A673 (cell line): ENCODE results near the gene SDCCAG8. TPM values are rescaled to one million over a fixed set of nuclear protein-coding genes. Genes with fewer than 3 reads are reported as not detected.
A peak's percentile ranks its signal among the peaks of the same experiment; 100 is the strongest.

ENCODE experiments used
- BruUV-seq: library from RNA; stranded (reverse); fragments of 400-500 nt; replicated peaks from 2 replicates; lab custom pipeline; 2021; lab: Mats Ljungman, UMichigan
- CTCF ChIA-PET: fragments of 300-600 bp; sonication (Branson Sonifier 250); formaldehyde crosslinking; loops from one replicate; lab custom pipeline; 2022; ENCODE audit warnings: antibody characterized with exemption; lab: Charles Lee
- POLR2A ChIA-PET: fragments of 300-600 bp; sonication (Branson Sonifier 250); formaldehyde crosslinking; loops from one replicate; lab custom pipeline; 2022; ENCODE audit warnings: antibody characterized with exemption; ENCODE audit not compliant: low non-redundant PET; lab: Charles Lee
- DNase-seq: peaks from one replicate; pipeline ENCODE4 v3.0.0-alpha.2; 2015; ENCODE audit warnings: low spot score
- H3K27ac ChIP-seq: fragments of 200-600 bp; sonication (generic); 2 replicates; pipeline ENCODE4 v1.5.1; 2016; ENCODE audit warnings: mixed run types, low read depth, mild to moderate bottlenecking, mixed read lengths, antibody characterized with exemption, low read length; ENCODE audit not compliant: poor library complexity, severe bottlenecking
- H3K27me3 ChIP-seq: fragments of 200-600 bp; sonication (generic); replicated peaks from 2 replicates; pipeline ENCODE4 v1.6.1; 2017; ENCODE audit warnings: mixed run types, low read depth, mild to moderate bottlenecking, mixed read lengths, antibody characterized with exemption, low read length; ENCODE audit not compliant: insufficient read depth, poor library complexity
- H3K36me3 ChIP-seq: fragments of 200-600 bp; sonication (generic); 2 replicates; pipeline ENCODE4 v1.6.1; 2016; ENCODE audit warnings: mixed run types, mild to moderate bottlenecking, mixed read lengths, antibody characterized with exemption, low read length; ENCODE audit not compliant: insufficient read depth, poor library complexity, severe bottlenecking
- H3K4me1 ChIP-seq: fragments of 200-600 bp; sonication (generic); 2 replicates; pipeline ENCODE4 v1.6.1; 2017; ENCODE audit warnings: mixed run types, mild to moderate bottlenecking, mixed read lengths, antibody characterized with exemption, low read length; ENCODE audit not compliant: insufficient read depth, poor library complexity, severe bottlenecking
- H3K4me3 ChIP-seq: fragments of 200-600 bp; sonication (generic); 2 replicates; pipeline ENCODE4 v1.5.1; 2016; ENCODE audit warnings: low read depth, mixed run types, mild to moderate bottlenecking, mixed read lengths, low read length; ENCODE audit not compliant: poor library complexity, severe bottlenecking
- H3K9me3 ChIP-seq: fragments of 200-600 bp; sonication (generic); 2 replicates; pipeline ENCODE4 v1.6.1; 2016; ENCODE audit warnings: mixed run types, low read depth, mild to moderate bottlenecking, mixed read lengths, antibody characterized with exemption, low read length; ENCODE audit not compliant: poor library complexity, severe bottlenecking
- EZH2 ChIP-seq: fragments of 200-600 bp; sonication (generic); IDR thresholded peaks from 2 replicates; pipeline ENCODE4 v1.6.1; 2017; ENCODE audit warnings: borderline replicate concordance, low read depth, mild to moderate bottlenecking, mixed read lengths, antibody characterized with exemption, low read length; ENCODE audit not compliant: poor library complexity, severe bottlenecking
- intact Hi-C: fragments of 100-400 bp; cut with micrococcal nuclease; formaldehyde crosslinking; loops from one replicate; pipeline ENCODE4 v1.10.0; 2022; ENCODE audit not compliant: unreplicated experiment
- total RNA-seq: library from RNA; stranded (reverse); gene quantifications from 2 replicates; pipeline ENCODE4 v1.2.3, GENCODE V29; 2021
- TF ChIP-seq, protein P1 (sequence below): fragments of 300-800, 200-600 bp; sonication (generic); conservative IDR thresholded peaks from 2 replicates; pipeline ENCODE4 v1.5.1; 2017; ENCODE audit warnings: low read depth, mild to moderate bottlenecking, antibody characterized with exemption, low read length, moderate library complexity, mixed read lengths

The SDCCAG8 gene
- total RNA-seq, 1 experiment from 2014 or later, result 9.1 TPM

DNA sequence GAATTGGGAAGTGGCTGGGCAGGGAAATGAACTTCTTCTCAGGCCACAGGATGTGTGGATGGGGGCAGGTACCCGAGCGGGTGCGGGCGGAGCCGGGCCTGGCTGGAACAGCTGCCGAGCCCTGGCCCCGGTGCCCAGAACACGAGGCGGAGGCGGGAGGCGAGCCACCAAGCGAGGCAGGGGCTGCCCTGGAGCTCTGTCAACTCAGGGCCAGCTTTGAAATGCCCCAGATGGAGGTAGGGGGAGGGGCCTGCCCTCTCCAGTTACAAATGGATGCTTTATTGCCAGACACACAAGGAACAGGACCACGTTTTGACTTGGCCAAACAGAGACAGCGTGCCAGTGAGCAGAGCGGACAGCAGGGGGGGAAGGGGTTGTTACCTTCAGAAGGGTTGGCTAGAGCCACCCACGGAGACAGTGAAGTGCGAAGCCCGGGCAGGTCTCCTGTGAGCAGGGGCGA lies 240.4 kb downstream of the SDCCAG8 start:
- no TSS peak for BruUV-seq
- H3K27ac ChIP-seq, result peak overlapping the region; percentile 73
- H3K4me1 ChIP-seq, result peaks cover 34% of the 10 kb centered on the region
- no peaks in the 10 kb centered on the region for H3K36me3 ChIP-seq
- no peak overlapping the region for H3K4me3 ChIP-seq
- H3K27me3 ChIP-seq, result no peaks in the 10 kb centered on the region
- no peaks in the 10 kb centered on the region for H3K9me3 ChIP-seq
- CTCF ChIA-PET, result no interaction called here
- DNase-seq, result no peak
- intact Hi-C loops, result no loop called here
- POLR2A ChIA-PET, result no interaction called here
- TF ChIP-seq EZH2, result no peak
- TF ChIP-seq, protein P1, sequence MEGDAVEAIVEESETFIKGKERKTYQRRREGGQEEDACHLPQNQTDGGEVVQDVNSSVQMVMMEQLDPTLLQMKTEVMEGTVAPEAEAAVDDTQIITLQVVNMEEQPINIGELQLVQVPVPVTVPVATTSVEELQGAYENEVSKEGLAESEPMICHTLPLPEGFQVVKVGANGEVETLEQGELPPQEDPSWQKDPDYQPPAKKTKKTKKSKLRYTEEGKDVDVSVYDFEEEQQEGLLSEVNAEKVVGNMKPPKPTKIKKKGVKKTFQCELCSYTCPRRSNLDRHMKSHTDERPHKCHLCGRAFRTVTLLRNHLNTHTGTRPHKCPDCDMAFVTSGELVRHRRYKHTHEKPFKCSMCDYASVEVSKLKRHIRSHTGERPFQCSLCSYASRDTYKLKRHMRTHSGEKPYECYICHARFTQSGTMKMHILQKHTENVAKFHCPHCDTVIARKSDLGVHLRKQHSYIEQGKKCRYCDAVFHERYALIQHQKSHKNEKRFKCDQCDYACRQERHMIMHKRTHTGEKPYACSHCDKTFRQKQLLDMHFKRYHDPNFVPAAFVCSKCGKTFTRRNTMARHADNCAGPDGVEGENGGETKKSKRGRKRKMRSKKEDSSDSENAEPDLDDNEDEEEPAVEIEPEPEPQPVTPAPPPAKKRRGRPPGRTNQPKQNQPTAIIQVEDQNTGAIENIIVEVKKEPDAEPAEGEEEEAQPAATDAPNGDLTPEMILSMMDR, result no peak

GRCh38 chr1:243496806-243497205 lies 241.0 kb downstream of the SDCCAG8 start:
- TF ChIP-seq, protein P1, result no peak
- no peak for TF ChIP-seq EZH2

DNA sequence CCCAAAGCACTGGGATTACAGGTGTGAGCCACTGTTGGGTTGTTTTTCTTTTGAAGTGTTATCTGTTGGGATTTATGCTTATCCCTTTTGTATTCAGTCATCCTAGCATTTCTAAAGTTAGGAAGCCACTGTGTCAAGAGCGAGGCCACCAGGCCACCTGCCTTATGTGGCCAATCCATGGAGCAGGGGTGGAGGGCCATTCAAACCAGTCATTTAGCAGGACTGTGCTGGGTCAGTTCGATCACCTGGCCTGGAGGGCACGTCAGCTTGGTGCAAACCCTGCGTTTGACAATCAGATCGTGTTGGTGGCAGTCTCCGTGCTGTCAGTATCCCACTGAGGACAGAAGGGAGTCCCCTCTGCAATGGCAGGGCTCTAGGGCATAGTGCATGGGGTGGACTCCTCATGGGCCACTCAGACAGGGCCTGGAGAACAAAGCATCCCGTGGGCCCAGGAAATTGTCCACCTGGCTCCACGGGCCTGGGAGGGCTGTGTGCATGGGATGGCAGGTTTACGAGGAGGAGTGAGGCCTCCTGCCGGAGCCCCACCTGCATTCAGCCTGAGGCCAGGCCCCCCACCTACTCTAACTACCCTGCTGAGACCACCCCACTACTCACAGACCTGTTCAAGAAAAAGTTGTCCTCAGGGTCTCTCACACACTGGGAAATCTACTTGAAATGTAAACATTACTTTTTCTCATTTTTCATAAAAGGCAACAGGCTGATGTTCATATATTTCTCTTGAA lies 242.3 kb downstream of the SDCCAG8 start:
- POLR2A ChIA-PET, result no interaction called here

More at GRCh38 chr1:243496806-243497205, 241.0 kb downstream of the SDCCAG8 start:
- no peaks in the 10 kb centered on the region for H3K27me3 ChIP-seq
- ChIA-PET CTCF (no interaction called here), POLR2A (no interaction called here)
- intact Hi-C loops, result no loop called here
- H3K27ac ChIP-seq, result no peak overlapping the region
- no peaks in the 10 kb centered on the region for H3K9me3 ChIP-seq
- no peak for DNase-seq
- no peaks in the 10 kb centered on the region for H3K36me3 ChIP-seq
- no peak overlapping the region for H3K4me3 ChIP-seq
- no TSS peak for BruUV-seq
- H3K4me1 ChIP-seq, result peaks cover 34% of the 10 kb centered on the region

More for the DNA sequence above, 242.3 kb downstream of the SDCCAG8 start:
- BruUV-seq, result no TSS peak
- Histone ChIP-seq H3K4me3 (no peak overlapping the region), H3K27me3 (no peaks in the 10 kb centered on the region), H3K9me3 (no peaks in the 10 kb centered on the region), H3K4me1 (peaks cover 34% of the 10 kb centered on the region), H3K27ac (no peak overlapping the region), H3K36me3 (no peaks in the 10 kb centered on the region)
- no peak for DNase-seq
- TF ChIP-seq EZH2, result no peak
- TF ChIP-seq, protein P1, result no peak
- intact Hi-C loops, result no loop called here
- CTCF ChIA-PET, result no interaction called here
